ENCODE measurements around the gene GARNL3.

- TF ChIP-seq POLR2A (IDR thresholded peaks at IDR 0.05) = no peak
- TF ChIP-seq, protein P1, sequence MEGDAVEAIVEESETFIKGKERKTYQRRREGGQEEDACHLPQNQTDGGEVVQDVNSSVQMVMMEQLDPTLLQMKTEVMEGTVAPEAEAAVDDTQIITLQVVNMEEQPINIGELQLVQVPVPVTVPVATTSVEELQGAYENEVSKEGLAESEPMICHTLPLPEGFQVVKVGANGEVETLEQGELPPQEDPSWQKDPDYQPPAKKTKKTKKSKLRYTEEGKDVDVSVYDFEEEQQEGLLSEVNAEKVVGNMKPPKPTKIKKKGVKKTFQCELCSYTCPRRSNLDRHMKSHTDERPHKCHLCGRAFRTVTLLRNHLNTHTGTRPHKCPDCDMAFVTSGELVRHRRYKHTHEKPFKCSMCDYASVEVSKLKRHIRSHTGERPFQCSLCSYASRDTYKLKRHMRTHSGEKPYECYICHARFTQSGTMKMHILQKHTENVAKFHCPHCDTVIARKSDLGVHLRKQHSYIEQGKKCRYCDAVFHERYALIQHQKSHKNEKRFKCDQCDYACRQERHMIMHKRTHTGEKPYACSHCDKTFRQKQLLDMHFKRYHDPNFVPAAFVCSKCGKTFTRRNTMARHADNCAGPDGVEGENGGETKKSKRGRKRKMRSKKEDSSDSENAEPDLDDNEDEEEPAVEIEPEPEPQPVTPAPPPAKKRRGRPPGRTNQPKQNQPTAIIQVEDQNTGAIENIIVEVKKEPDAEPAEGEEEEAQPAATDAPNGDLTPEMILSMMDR (IDR thresholded peaks at IDR 0.05) = no peak
Observed at GRCh38 chr9:127392976-127393375, 128.4 kb downstream of the GARNL3 start.
